Measurements from ENCODE around the gene SACS.

SACS gene

GRCh38 chr13:23462815-23463559 lies 29.5 kb upstream of the SACS start:
- no peak overlapping the region for H3K4me3 Mint-ChIP-seq
- H3K4me1 Mint-ChIP-seq: peaks cover 16% of the 10 kb centered on the region
- H3K9me3 Mint-ChIP-seq: no peaks in the 10 kb centered on the region
- DNase-seq (ENCODE audit: low spot score in 2 of 2) (no peak), ATAC-seq (ENCODE audit: low read depth) (no peak)
- H3K27me3 Mint-ChIP-seq: peaks cover 6% of the 10 kb centered on the region
- no peaks in the 10 kb centered on the region for H3K36me3 Mint-ChIP-seq
- no peak overlapping the region for H3K27ac Mint-ChIP-seq

- no peak overlapping the region for H3K27ac Mint-ChIP-seq
- H3K27me3 Mint-ChIP-seq: peaks cover 6% of the 10 kb centered on the region
- ATAC-seq (ENCODE audit: low read depth) (no peak), DNase-seq (ENCODE audit: low spot score in 2 of 2) (no peak)
- H3K4me3 Mint-ChIP-seq: no peak overlapping the region
- H3K9me3 Mint-ChIP-seq: no peaks in the 10 kb centered on the region
- H3K4me1 Mint-ChIP-seq: peaks cover 14% of the 10 kb centered on the region
- H3K36me3 Mint-ChIP-seq: no peaks in the 10 kb centered on the region
Measured at GRCh38 chr13:23461544-23461943, 28.0 kb upstream of the SACS start.

DNA sequence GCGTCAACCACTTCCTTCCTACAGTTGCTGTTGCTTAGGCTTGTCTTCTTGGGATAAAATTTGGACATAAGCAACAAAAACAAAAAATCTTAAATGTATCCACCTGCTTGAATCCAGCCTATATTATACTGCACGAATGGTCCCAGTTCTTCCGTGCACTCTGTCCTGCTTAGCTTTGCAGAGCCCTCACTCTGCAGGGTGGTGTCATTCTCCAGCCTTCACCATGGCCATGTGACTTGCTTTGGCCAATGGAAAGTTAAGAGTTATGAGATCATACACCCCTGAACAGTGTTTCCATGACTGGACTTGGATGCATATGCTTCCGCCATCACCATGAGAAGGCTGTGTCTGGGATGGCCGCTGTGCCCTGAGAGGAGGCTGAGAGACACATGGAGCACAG lies 27.4 kb upstream of the SACS start:
- Mint-ChIP-seq H3K27ac (no peak overlapping the region), H3K9me3 (no peaks in the 10 kb centered on the region), H3K4me3 (no peak overlapping the region), H3K36me3 (no peaks in the 10 kb centered on the region), H3K27me3 (peaks cover 9% of the 10 kb centered on the region), H3K4me1 (peaks cover 14% of the 10 kb centered on the region)
- no peak for ATAC-seq (ENCODE audit: low read depth)
- DNase-seq (ENCODE audit: low spot score in 2 of 2): no peak

GRCh38 chr13:23460309-23460708 lies 26.8 kb upstream of the SACS start:
- Mint-ChIP-seq H3K27me3 (peaks cover 9% of the 10 kb centered on the region), H3K4me1 (peaks cover 14% of the 10 kb centered on the region), H3K4me3 (no peak overlapping the region), H3K9me3 (no peaks in the 10 kb centered on the region), H3K27ac (no peak overlapping the region), H3K36me3 (no peaks in the 10 kb centered on the region)
- DNase-seq (ENCODE audit: low spot score in 2 of 2) (no peak), ATAC-seq (ENCODE audit: low read depth) (peak; percentile 70)

DNA sequence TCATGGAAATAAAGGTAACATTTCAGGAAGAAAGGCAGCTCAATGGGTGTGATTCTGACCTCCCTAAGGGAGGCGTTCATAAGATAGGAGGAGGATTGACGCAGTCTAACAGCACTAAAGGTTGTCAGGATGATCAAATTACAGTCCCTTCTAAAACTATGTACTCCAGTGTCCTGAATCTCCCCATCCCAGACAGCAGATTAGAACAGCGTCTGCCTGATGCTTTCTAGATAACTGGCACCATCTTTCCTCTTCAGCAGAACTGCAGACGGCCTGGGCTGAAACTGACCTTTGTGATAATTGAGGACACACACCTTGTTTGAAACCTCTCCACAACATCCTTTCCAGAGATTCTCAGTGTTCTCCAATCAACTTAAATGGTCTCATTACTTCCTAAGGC lies 25.5 kb upstream of the SACS start:
- no peak for ATAC-seq (ENCODE audit: low read depth)
- Mint-ChIP-seq H3K9me3 (no peaks in the 10 kb centered on the region), H3K4me1 (peaks cover 14% of the 10 kb centered on the region), H3K27ac (no peak overlapping the region), H3K27me3 (peaks cover 10% of the 10 kb centered on the region), H3K36me3 (no peaks in the 10 kb centered on the region), H3K4me3 (no peak overlapping the region)
- no peak for DNase-seq (ENCODE audit: low spot score in 2 of 2)

GRCh38 chr13:23456437-23457210 lies 23.1 kb upstream of the SACS start:
- H3K4me1 Mint-ChIP-seq: peaks cover 14% of the 10 kb centered on the region
- no peaks in the 10 kb centered on the region for H3K9me3 Mint-ChIP-seq
- H3K27ac Mint-ChIP-seq: no peak overlapping the region
- no peak for ATAC-seq (ENCODE audit: low read depth)
- H3K27me3 Mint-ChIP-seq: peaks cover 11% of the 10 kb centered on the region
- no peaks in the 10 kb centered on the region for H3K36me3 Mint-ChIP-seq
- no peak for DNase-seq (ENCODE audit: low spot score in 2 of 2)
- no peak overlapping the region for H3K4me3 Mint-ChIP-seq

DNA sequence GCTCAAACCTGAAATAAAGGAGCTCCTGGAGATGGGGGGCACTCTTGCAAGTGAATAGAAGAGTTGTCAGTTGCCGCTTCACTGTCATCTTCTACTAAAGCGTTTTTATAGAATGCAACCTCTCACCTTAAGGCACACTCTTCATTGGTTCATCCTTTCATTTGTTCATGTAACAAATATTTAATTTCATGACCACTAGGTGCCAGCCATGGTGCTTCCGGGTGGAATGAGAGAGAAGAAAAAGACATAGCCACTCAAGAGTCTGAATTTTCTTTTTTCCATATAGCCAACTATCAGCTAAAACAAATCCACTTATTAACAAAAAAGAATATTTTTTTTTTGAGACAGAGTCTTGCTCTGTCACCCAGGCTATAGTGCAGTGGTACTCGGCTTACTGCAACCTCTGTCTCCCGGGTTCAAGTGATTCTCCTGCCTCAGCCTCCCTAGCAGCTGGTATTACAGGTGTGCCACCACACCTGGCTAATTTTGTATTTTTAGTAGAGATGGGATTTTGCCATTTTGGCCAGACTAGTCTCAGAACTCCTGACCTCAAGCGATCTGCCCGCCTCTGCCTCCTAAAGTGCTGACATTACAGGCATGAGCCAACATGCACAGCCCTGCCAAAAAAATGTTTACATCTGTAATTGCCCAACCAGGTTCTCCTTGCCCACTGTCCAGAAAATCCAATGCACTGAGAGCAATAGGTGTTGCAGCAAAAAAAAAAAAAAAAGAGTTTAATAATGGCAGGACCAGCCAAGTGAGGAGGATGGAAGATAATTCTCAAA lies 22.1 kb upstream of the SACS start:
- no peak for ATAC-seq (ENCODE audit: low read depth)
- H3K27me3 Mint-ChIP-seq: peaks cover 11% of the 10 kb centered on the region
- no peak for DNase-seq (ENCODE audit: low spot score in 2 of 2)
- H3K4me3 Mint-ChIP-seq: no peak overlapping the region
- peaks cover 10% of the 10 kb centered on the region for H3K4me1 Mint-ChIP-seq
- H3K27ac Mint-ChIP-seq: no peak overlapping the region
- no peaks in the 10 kb centered on the region for H3K36me3 Mint-ChIP-seq
- no peaks in the 10 kb centered on the region for H3K9me3 Mint-ChIP-seq

DNA sequence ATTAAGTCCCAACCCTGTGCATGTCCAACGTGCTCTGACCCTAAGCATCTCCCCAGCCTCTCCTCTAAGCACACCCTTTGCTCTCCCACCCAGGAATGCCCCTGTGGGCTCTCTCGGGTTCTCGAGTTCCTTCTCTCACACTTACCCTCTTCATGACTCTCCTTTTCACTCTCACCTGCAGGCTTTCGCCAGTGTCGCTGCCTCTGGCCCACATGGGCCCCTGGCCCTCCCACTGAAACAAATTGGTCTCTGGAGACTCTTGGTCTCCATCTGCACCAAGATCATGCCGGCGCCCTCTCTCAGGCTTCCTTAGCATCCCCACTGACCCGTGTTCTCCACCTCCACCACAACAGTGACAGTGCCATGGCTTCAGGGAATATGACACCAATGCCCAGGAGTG lies 19.6 kb upstream of the SACS start:
- DNase-seq (ENCODE audit: low spot score in 2 of 2): no peak
- no peaks in the 10 kb centered on the region for H3K9me3 Mint-ChIP-seq
- H3K4me3 Mint-ChIP-seq: no peak overlapping the region
- ATAC-seq (ENCODE audit: low read depth): no peak
- H3K4me1 Mint-ChIP-seq: no peaks in the 10 kb centered on the region
- H3K36me3 Mint-ChIP-seq: no peaks in the 10 kb centered on the region
- H3K27me3 Mint-ChIP-seq: peaks cover 7% of the 10 kb centered on the region
- H3K27ac Mint-ChIP-seq: no peak overlapping the region

- ATAC-seq (ENCODE audit: low read depth): no peak
- Mint-ChIP-seq H3K4me1 (no peaks in the 10 kb centered on the region), H3K27me3 (peaks cover 5% of the 10 kb centered on the region), H3K4me3 (no peak overlapping the region), H3K27ac (no peak overlapping the region), H3K9me3 (no peaks in the 10 kb centered on the region), H3K36me3 (no peaks in the 10 kb centered on the region)
- no peak for DNase-seq (ENCODE audit: low spot score in 2 of 2)
Measured at GRCh38 chr13:23450340-23451046, 17.0 kb upstream of the SACS start.

DNA sequence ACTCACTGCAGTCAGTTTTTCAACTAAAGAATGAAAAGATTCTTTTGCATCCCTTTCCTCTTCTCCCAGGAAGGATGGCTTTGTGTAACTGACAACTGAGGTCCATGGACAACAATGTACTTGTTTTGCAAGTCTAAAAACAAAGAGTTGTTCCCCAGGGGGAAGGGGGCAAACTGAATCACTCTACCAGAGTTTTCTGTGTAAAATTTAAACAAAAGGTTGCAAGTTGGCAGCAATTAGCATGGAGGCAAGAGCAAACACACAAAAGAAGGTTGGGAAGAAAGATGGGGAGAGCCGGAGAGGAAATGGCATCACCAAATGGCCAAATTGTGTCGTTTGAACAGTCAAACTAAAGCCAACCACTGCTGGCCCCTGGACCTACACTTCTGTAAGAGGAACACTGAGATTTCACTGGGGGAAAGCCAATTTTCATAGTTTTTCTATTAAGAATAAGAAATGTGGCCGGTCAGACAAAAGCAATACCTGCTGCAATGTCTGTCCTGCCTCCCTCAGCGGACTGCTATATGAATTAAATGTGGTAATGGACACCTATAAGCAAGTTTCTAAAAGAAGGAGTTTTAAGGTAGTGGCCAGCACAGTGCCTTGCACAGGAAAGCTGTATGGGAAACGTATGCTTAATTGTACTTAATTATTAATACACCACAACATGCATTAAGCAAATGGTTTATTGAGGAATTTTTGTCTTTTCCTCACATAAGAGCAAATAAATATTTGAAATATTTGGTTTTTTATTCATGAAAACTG lies 16.1 kb upstream of the SACS start:
- H3K4me1 Mint-ChIP-seq: no peaks in the 10 kb centered on the region
- no peak overlapping the region for H3K27ac Mint-ChIP-seq
- ATAC-seq (ENCODE audit: low read depth): no peak

DNA sequence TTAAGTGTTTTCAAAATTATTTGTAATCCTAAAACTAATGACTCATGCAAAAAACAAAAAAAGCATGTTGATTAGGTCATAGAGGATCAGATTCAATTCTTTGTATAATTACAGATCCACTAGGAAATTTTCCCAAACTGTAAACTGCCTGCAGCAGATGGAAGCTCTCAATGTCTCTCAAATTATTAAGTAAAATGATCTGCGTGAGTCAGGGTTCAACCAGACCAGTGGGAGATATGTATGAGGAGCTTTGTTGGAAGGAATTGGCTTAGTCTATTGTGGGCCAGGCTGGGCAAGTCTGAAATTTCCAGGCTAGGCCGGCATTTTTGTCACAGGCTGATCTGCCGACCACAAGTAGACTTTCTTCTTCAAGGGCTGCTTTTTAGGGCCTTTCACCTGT lies 14.4 kb upstream of the SACS start:
- Mint-ChIP-seq H3K27ac (no peak overlapping the region), H3K4me3 (no peak overlapping the region), H3K27me3 (no peaks in the 10 kb centered on the region), H3K9me3 (no peaks in the 10 kb centered on the region), H3K36me3 (no peaks in the 10 kb centered on the region), H3K4me1 (peaks cover under 1% of the 10 kb centered on the region)
- ATAC-seq (ENCODE audit: low read depth) (no peak), DNase-seq (ENCODE audit: low spot score in 2 of 2) (no peak)

More for the DNA sequence above, 16.1 kb upstream of the SACS start:
- Mint-ChIP-seq H3K27me3 (peaks cover 5% of the 10 kb centered on the region), H3K4me3 (no peak overlapping the region), H3K36me3 (no peaks in the 10 kb centered on the region), H3K9me3 (no peaks in the 10 kb centered on the region)
- DNase-seq (ENCODE audit: low spot score in 2 of 2): no peak

- peaks cover 2% of the 10 kb centered on the region for H3K4me1 Mint-ChIP-seq
- no peak overlapping the region for H3K4me3 Mint-ChIP-seq
Measured at GRCh38 chr13:23445794-23446193, 12.3 kb upstream of the SACS start.

DNA sequence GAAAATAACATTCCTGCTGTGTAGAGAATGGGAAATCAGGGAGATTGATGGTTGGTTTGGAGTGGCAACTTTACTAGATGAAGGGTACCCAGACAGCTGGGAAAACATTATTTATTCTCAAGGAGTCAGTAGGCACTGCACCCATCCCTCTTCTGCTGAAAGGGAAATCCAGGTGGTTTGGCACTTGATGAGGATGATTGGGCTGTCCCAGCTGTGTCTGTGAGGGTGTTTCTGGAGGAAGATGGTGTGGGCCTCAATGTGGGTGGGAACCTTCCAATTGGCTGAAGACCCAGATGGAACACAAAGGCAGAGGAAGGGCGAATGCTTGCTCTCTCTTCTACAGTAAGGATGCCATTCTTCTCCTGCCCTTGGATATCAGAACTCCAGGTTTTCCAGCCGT lies 10.4 kb upstream of the SACS start:
- H3K27me3 Mint-ChIP-seq: no peaks in the 10 kb centered on the region

More at GRCh38 chr13:23445794-23446193, 12.3 kb upstream of the SACS start:
- H3K36me3 Mint-ChIP-seq: no peaks in the 10 kb centered on the region
- no peak for DNase-seq (ENCODE audit: low spot score in 2 of 2)
- no peaks in the 10 kb centered on the region for H3K27me3 Mint-ChIP-seq
- no peak for ATAC-seq (ENCODE audit: low read depth)
- H3K27ac Mint-ChIP-seq: no peak overlapping the region
- H3K9me3 Mint-ChIP-seq: no peaks in the 10 kb centered on the region

More for the DNA sequence above, 10.4 kb upstream of the SACS start:
- ATAC-seq (ENCODE audit: low read depth) (no peak), DNase-seq (ENCODE audit: low spot score in 2 of 2) (no peak)
- Mint-ChIP-seq H3K9me3 (no peaks in the 10 kb centered on the region), H3K4me3 (no peak overlapping the region), H3K27ac (no peak overlapping the region), H3K4me1 (peaks cover 2% of the 10 kb centered on the region), H3K36me3 (no peaks in the 10 kb centered on the region)

Data from memory B cell (primary cell).